ENCODE measurements around the gene SLC6A12.

Gene SLC6A12

DNA sequence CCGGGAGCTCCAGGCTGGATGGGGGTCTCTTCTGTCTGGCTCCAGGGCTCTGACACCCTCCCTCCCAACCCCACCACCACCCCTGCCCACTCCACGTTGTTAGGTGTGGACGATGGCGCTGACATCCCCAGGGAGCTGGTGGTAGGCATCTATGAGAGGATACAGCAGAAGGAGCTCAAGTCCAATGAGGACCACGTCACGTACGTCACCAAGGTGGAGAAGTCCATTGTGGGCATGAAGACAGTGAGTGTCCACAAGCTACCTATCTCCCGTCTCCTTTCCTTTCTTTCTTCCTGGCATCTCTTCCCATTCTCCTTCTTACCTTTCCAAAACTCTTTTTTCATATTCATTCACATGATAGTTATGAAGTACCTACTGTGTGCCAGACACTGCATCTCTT lies 52.1 kb downstream of the SLC6A12 start:
- DNase-seq (ENCODE audit: low read depth), result no peak
- TF ChIP-seq, protein P1, sequence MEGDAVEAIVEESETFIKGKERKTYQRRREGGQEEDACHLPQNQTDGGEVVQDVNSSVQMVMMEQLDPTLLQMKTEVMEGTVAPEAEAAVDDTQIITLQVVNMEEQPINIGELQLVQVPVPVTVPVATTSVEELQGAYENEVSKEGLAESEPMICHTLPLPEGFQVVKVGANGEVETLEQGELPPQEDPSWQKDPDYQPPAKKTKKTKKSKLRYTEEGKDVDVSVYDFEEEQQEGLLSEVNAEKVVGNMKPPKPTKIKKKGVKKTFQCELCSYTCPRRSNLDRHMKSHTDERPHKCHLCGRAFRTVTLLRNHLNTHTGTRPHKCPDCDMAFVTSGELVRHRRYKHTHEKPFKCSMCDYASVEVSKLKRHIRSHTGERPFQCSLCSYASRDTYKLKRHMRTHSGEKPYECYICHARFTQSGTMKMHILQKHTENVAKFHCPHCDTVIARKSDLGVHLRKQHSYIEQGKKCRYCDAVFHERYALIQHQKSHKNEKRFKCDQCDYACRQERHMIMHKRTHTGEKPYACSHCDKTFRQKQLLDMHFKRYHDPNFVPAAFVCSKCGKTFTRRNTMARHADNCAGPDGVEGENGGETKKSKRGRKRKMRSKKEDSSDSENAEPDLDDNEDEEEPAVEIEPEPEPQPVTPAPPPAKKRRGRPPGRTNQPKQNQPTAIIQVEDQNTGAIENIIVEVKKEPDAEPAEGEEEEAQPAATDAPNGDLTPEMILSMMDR (IDR thresholded peaks at IDR 0.05; ENCODE audit: low read length, missing control alignments), result no peak
- no peak overlapping the region for H3K4me3 ChIP-seq (replicated peaks; ENCODE audit: low read depth, low read length)

DNA sequence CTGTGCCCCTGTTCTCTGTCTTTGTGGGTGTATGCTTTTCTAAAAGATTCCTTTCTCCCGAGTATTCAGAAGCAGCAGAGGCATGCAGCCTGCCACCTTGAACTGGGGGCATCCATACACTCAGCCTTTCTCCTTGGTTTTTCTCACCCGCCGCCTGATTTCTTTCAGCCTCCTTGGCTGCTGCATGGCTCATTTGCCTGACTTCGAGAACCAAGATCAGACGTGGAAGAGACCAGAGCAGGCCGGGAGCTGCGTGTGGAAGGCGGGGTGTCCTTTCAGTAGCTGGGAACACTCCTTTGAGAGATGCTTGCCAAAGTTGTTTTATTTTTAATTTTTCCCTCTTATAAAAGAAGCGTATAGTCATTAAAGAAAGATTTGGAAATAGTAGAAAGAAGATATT lies 53.1 kb downstream of the SLC6A12 start:
- no peak overlapping the region for H3K4me3 ChIP-seq (replicated peaks; ENCODE audit: low read depth, low read length)
- TF ChIP-seq, protein P1 (IDR thresholded peaks at IDR 0.05; ENCODE audit: low read length, missing control alignments), result no peak
- no peak for DNase-seq (ENCODE audit: low read depth)

DNA sequence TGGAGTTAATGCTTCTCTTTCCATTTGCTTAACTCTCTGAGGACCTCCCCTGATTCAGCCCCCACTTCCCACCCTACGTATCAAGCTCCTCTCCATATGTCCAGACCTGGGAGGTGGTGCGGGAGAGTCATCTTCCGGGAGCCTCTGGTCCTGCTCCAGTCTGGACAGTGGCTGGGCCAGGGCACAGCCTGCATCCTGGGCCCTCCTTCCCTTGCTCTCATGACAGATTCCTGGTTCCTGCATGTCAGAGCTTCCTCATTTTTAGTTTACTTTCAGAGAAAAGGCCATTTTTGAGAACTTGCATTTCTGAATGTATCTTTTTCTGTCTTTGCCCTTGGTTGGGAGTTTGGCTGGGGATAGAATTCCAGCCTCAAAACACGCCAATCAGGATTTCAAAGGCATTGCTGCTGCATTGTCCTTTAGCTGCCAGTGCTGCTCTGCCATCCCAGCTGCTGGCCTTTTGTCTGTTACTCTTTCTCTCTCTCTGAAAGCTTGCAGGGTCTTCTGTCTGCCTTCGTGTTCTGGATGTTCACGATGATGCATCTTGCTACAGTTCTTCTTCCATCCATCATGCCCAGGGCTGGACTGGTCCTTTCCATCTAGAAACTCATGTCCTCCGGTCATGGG lies 54.7 kb downstream of the SLC6A12 start:
- no peak overlapping the region for H3K4me3 ChIP-seq (replicated peaks; ENCODE audit: low read depth, low read length)
- no peak for DNase-seq (ENCODE audit: low read depth)
- TF ChIP-seq, protein P1 (IDR thresholded peaks at IDR 0.05; ENCODE audit: low read length, missing control alignments), result no peak

DNA sequence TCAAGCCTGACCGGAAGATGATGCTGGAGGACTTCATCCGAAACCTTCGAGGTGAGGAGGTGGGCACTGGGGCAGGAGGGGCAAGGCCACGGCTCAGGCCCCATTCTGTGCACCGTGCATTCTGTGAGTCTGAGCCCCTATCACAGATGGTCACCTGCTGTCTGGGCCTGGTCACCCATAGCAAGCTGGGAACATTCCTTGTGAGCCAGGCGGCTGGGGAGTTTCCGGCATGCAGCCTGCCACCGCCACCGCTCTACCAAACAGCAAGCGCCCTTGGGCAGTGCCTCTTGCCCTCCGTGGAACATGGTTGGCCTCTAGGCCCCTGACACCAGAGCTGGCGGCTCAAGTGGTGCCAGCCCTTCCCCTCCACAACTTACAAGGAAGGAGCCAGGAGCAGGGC lies 56.3 kb downstream of the SLC6A12 start:
- DNase-seq (ENCODE audit: low read depth), result no peak
- TF ChIP-seq, protein P1 (IDR thresholded peaks at IDR 0.05; ENCODE audit: low read length, missing control alignments), result no peak
- H3K4me3 ChIP-seq (replicated peaks; ENCODE audit: low read depth, low read length), result no peak overlapping the region

DNA sequence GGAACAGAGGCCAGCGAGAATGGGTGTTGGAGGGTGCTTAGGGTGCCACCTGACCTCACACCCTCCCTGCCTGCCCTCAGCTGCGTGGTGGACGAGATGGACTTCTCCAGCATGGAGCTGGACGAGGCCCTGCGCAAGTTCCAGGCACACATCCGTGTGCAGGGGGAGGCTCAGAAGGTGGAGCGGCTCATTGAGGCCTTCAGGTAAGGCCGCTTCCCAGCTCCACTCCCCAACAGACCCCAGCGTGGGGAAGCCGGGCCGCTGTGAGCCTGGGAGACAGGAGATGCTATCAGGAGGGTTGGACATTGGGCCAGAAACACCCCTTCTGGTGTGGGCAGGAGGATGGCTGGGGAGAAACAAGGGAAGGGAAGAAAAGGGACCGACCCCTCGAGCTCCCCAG lies 57.0 kb downstream of the SLC6A12 start:
- no peak overlapping the region for H3K4me3 ChIP-seq (replicated peaks; ENCODE audit: low read depth, low read length)
- DNase-seq (ENCODE audit: low read depth), result no peak
- TF ChIP-seq, protein P1 (IDR thresholded peaks at IDR 0.05; ENCODE audit: low read length, missing control alignments), result no peak

DNA sequence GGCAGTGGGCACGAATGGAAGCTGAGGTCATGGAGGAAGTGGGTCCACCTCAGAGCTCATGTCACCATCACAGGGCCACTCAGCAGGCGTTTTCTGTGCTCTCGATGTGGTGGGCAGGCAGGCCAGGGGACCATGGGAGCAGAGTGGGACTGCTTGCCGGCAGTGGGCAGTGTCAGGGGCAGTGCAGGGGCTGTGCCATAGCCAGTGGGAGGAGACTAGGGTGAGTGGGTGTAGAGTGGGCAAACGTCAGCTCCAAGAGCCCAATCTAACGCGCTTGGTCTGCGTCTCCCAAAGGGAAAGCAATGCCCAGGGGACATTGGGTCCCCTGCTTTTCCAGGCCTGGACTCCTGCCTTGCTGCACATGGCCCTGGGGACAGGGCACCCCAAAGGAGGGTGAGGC lies 58.3 kb downstream of the SLC6A12 start:
- TF ChIP-seq, protein P1 (IDR thresholded peaks at IDR 0.05; ENCODE audit: low read length, missing control alignments), result no peak
- no peak overlapping the region for H3K4me3 ChIP-seq (replicated peaks; ENCODE audit: low read depth, low read length)
- no peak for DNase-seq (ENCODE audit: low read depth)

DNA sequence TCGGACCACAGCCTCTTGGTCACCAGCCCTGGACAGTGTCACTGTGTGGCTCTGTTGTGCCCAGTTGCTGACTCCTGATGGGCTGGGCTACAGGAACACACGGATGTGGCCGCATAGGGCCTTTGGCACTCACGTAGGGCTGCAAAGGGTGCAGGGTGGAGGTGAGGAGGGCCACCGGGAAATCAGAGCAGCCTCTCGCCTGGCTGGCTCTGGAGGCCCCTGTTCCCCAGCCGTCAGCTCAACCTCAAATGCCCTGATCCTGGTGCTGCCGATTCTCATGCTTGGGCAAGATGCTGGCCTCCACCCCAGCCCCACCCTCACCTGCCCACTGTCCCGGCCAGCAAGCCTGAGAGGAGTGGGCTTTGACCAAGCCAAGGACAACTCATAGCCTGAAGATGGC lies 59.0 kb downstream of the SLC6A12 start:
- no peak overlapping the region for H3K4me3 ChIP-seq (replicated peaks; ENCODE audit: low read depth, low read length)
- DNase-seq (ENCODE audit: low read depth), result no peak
- TF ChIP-seq, protein P1 (IDR thresholded peaks at IDR 0.05; ENCODE audit: low read length, missing control alignments), result no peak
